ENCODE results near the gene DHX35. TPM values are rescaled to one million over a fixed set of nuclear protein-coding genes. Genes with fewer than 3 reads are reported as not detected.

Gene DHX35
- total and polyA plus RNA-seq, 9 donors: 11.2 to 14.5 (median 12.0) TPM

DNA sequence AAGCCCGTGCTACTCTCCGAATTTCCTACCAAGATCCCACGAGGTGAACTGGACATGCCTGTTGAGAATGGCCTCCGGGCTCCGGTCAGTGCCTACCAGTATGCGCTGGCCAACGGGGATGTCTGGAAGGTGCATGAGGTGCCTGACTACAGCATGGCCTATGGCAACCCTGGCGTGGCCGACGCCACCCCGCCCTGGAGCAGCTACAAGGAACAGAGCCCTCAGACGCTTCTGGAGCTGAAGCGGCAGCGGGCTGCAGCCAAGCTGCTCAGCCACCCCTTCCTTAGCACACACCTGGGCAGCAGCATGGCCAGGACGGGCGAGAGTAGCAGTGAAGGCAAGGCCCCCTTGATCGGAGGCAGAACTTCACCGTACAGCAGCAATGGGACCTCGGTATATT is 44.0 kb upstream of the DHX35 start:
- H3K27ac ChIP-seq: no peak overlapping the region
- H3K4me1 ChIP-seq (ENCODE audit: insufficient read depth): no peaks in the 10 kb centered on the region
- no peaks in the 10 kb centered on the region for H3K9me3 ChIP-seq
- H3K4me3 ChIP-seq: no peak overlapping the region
- no peak for DNase-seq
- no peaks in the 10 kb centered on the region for H3K27me3 ChIP-seq
- no peak for TF ChIP-seq POLR2A (IDR thresholded peaks at IDR 0.05)
- TF ChIP-seq, protein P1, sequence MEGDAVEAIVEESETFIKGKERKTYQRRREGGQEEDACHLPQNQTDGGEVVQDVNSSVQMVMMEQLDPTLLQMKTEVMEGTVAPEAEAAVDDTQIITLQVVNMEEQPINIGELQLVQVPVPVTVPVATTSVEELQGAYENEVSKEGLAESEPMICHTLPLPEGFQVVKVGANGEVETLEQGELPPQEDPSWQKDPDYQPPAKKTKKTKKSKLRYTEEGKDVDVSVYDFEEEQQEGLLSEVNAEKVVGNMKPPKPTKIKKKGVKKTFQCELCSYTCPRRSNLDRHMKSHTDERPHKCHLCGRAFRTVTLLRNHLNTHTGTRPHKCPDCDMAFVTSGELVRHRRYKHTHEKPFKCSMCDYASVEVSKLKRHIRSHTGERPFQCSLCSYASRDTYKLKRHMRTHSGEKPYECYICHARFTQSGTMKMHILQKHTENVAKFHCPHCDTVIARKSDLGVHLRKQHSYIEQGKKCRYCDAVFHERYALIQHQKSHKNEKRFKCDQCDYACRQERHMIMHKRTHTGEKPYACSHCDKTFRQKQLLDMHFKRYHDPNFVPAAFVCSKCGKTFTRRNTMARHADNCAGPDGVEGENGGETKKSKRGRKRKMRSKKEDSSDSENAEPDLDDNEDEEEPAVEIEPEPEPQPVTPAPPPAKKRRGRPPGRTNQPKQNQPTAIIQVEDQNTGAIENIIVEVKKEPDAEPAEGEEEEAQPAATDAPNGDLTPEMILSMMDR (IDR thresholded peaks at IDR 0.05): no peak
- no peak for TF ChIP-seq EP300 (IDR thresholded peaks at IDR 0.05)
- H3K36me3 ChIP-seq: no peaks in the 10 kb centered on the region
- WGBS, 3 donors: 89 to 93% (median 91%) methylated on average over 19 of the region's 19 CpGs
- intact Hi-C loops (cut with DNase I): no loop called here

DNA sequence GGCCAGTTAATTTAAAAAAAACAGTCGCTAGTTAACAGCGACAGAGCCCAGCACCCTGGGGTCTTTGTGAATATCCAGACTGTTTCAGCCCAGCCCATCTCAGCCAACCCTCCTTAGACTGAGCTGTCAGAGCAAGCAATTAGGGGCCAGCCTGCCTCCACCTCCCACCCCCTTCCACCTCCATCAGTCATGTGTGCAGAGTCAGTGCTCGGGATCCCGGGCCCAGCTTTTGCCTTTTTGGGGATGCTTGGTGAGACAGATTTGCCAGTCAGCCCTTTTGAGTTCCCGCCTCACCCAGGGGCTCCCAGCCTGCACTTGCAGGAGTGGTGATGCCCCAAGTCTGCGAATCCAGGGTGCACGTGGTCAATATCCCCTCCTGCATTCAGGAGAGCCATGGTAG is 42.5 kb upstream of the DHX35 start:
- DNase-seq: no peak
- no peaks in the 10 kb centered on the region for H3K4me1 ChIP-seq (ENCODE audit: insufficient read depth)
- no peaks in the 10 kb centered on the region for H3K36me3 ChIP-seq
- H3K27ac ChIP-seq: no peak overlapping the region
- intact Hi-C loops (cut with DNase I): loop anchor here in 2 of 4 donors (5.0 to 10.0 kb wide), 2 partner anchors 123 to 1155 kb away; no protein-coding TSS in a partner anchor
- H3K9me3 ChIP-seq: no peaks in the 10 kb centered on the region
- no peaks in the 10 kb centered on the region for H3K27me3 ChIP-seq
- H3K4me3 ChIP-seq: no peak overlapping the region
- no peak for TF ChIP-seq POLR2A (IDR thresholded peaks at IDR 0.05)
- TF ChIP-seq EP300 (IDR thresholded peaks at IDR 0.05): no peak
- WGBS, 3 donors: 48 to 60% (median 58%) methylated on average over 7 of the region's 7 CpGs

DNA sequence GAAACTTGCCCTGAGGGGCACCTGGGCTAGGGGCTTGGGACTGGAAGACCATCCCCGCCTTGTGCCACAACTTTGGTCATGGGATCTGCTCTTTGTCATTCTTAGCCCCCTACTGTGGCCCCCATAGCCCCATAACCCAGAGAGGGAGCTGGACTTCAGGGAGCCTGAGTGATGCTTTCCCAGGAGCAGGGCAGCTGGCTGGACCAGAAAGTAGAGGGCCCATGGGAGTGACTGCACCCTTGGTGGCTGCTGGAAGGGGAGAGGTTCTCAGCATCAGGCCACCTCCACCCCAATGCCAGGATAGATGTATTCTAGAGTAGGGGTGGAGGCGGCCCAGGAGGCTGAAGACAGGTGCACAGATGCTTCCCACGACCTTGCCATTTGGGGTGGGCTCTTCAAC is 41.7 kb upstream of the DHX35 start:
- Histone ChIP-seq H3K27ac (no peak overlapping the region), H3K4me3 (no peak overlapping the region), H3K36me3 (no peaks in the 10 kb centered on the region), H3K9me3 (no peaks in the 10 kb centered on the region), H3K4me1 (ENCODE audit: insufficient read depth) (no peaks in the 10 kb centered on the region), H3K27me3 (no peaks in the 10 kb centered on the region)
- 59 to 75% (median 70%) methylated on average over 3 of the region's 3 CpGs for WGBS, 3 donors
- DNase-seq: no peak
- TF ChIP-seq, protein P1 (IDR thresholded peaks at IDR 0.05): no peak
- TF ChIP-seq POLR2A (IDR thresholded peaks at IDR 0.05): no peak
- no peak for TF ChIP-seq EP300 (IDR thresholded peaks at IDR 0.05)
- intact Hi-C loops (cut with DNase I): loop anchor here in 2 of 4 donors (5.0 to 10.0 kb wide), 2 partner anchors 122 to 1156 kb away; no protein-coding TSS in a partner anchor

DNA sequence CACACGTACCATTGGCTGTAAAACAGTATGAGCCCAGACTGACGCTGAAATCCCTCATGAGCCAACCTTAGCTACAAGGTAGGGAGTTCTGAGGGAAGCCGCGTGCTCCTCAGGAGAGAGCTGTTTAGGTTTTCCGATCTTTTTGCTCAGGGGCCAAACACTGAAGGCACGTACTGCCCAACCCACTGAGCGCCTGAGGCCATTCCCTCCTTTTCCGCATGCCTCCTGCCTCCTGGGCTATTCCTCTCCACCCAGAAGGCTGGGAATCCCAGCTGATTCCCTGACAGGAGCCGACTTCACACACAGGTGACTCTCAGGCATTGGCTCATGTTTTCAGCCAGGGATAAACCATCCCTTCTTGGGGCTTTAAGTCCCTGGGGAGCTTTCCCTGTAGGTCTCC is 41.3 kb upstream of the DHX35 start:
- Histone ChIP-seq H3K27ac (no peak overlapping the region), H3K4me1 (ENCODE audit: insufficient read depth) (peaks cover under 1% of the 10 kb centered on the region), H3K4me3 (no peak overlapping the region), H3K27me3 (no peaks in the 10 kb centered on the region), H3K9me3 (no peaks in the 10 kb centered on the region), H3K36me3 (no peaks in the 10 kb centered on the region)
- intact Hi-C loops (cut with DNase I): loop anchor here in 2 of 4 donors (5.0 to 10.0 kb wide), 2 partner anchors 121 to 1156 kb away; no protein-coding TSS in a partner anchor
- TF ChIP-seq EP300 (IDR thresholded peaks at IDR 0.05): no peak
- DNase-seq: no peak
- WGBS, 3 donors: 71 to 79% (median 73%) methylated on average over 9 of the region's 9 CpGs

DNA sequence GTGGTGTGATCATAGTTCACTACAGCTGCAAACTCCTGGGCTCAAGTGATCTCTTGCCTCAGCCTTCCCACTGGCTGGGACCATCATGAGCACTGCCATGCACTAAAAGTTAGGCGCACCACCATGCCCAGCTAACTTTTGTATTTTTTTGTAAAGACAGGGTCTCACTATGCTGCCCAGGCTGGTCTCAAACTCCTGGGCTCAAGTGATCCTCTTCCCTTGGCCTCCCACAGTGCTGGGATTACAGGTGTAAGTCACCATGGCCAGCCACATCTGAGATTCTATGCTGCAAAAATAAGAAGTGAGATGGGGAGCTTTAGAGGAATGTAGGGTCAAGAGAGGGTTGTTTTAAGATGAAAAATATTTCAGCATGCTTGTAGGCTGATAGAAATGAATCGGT is 37.4 kb upstream of the DHX35 start:
- DNase-seq: no peak
- Histone ChIP-seq H3K4me3 (no peak overlapping the region), H3K4me1 (ENCODE audit: insufficient read depth) (peaks cover 8% of the 10 kb centered on the region), H3K36me3 (no peaks in the 10 kb centered on the region), H3K27me3 (no peaks in the 10 kb centered on the region), H3K27ac (no peak overlapping the region), H3K9me3 (no peaks in the 10 kb centered on the region)
- TF ChIP-seq POLR2A (IDR thresholded peaks at IDR 0.05) (no peak), EP300 (IDR thresholded peaks at IDR 0.05) (no peak)
- TF ChIP-seq, protein P1 (IDR thresholded peaks at IDR 0.05): no peak
- intact Hi-C loops (cut with DNase I): loop anchor here in 3 of 4 donors (5.0 to 10.0 kb wide), 3 partner anchors 118 to 1160 kb away; no protein-coding TSS in a partner anchor
- 77 to 82% (median 81%) methylated on average over 2 of the region's 2 CpGs for WGBS, 3 donors

All from ovary (tissue), 9 donors.